Measurements from ENCODE around the gene RALGDS.
"Not testable (repeated sequence)": the region's sequence is repeated elsewhere in the genome, so short reads cannot be mapped to it uniquely, and the experiment has no call there.

RALGDS gene

DNA sequence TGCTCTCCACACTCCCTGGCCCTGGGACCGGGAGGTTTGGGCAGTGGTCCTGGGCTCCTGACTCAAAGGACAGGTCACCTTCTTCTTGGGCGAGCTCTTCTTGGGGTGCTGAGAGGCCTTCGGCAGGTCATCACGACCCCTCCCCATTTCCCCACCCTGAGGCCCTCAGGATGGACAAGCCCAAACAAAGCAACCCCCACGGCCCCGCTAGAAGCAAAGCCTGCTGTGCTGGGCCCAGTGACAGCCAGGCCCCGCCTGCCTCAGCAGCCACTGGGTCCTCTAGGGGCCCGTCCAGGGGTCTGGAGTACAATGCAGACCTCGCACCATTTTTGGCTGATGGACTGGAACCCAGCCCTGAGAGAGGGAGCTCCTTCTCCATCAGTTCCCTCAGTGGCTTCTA is 37.4 kb downstream of the RALGDS start:
- DNase-seq = not testable (repeated sequence)

DNA sequence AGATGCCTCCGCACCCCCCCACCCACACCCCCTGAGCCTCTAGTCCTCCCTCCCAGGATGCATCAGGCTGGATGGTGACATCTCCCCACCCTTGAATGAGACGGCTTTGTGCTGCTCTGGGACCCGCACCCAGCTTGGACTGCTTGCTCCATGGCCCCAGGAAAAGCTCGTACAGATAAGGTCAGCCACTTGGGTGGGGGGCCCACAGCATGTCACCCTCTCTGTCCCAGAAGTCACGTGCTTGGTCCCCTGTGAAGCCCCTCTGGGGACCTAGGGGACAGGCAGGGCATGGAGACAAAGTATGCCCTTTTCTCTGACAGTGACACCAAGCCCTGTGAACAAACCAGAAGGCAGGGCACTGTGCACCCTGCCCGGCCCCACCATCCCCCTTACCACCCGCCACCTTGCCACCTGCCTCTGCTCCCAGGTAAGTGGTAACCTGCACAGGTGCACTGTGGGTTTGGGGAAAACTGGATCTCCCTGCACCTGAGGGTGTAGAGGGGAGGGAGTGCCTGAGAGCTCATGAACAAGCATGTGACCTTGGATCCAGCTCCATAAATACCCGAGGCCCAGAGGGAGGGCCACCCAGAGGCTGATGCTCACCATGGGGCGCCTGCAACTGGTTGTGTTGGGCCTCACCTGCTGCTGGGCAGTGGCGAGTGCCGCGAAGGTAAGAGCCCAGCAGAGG is 38.9 kb downstream of the RALGDS start:
- not testable (repeated sequence) for DNase-seq

DNA sequence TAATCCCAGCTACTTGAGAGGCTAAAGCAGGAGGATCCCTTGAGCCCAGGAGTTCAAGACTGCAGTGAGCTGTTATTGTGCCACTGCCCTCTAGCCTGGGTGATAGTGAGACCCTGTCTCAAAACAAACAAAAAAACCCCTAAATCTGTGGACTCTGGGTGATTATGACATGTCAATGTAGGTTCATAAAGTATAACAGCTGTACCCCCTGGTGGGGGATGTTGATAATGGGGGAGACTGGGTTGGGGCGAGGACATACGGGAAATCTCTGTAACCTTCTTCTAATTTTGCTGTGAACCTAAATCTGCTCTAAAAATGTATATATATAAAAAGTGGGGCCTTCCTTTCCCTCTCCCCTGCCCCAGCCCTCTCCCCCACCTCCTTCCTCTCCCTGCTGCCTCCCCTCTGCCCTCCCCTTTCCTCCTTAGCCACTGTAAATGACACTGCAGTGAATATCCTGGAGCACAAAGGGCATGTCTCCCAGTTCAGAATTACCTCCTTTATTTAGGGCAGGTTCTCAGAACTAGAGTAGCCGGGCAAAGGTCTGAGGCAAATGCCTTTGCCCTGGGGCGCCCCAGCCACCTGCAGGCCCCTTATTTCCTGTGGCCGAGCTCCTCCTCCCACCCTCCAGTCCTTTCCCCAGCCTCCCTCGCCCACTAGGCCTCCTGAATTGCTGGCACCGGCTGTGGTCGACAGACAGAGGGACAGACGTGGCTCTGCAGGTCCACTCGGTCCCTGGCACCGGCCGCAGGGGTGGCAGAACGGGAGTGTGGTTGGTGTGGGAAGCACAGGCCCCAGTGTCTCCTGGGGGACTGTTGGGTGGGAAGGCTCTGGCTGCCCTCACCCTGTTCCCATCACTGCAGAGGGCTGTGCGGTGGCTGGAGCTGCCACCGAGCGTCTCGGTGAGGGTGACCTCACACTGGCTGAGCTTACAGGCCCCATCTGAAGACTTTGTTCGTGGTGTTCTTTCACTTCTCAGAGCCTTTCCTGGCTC is 40.0 kb downstream of the RALGDS start:
- DNase-seq = not testable (repeated sequence)

DNA sequence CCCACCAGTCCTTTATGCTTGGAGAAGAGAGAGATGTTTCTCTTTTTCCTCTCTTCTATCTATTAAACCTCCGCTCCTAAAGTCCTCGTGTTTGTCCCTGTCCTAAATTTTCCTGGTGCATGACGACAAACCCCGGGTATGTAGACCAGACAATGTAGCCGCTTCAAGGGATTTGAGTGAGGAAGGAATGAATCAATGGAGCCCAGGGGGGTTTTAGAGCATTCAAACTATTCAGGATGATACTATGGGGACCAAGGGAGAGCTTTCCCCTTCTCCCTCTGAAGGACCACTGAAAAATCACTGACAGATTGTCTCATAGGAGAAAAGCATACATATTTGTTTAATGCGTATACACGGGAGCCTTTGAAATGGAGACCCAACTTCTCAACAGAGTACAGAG is 40.9 kb downstream of the RALGDS start:
- no peak for DNase-seq

DNA sequence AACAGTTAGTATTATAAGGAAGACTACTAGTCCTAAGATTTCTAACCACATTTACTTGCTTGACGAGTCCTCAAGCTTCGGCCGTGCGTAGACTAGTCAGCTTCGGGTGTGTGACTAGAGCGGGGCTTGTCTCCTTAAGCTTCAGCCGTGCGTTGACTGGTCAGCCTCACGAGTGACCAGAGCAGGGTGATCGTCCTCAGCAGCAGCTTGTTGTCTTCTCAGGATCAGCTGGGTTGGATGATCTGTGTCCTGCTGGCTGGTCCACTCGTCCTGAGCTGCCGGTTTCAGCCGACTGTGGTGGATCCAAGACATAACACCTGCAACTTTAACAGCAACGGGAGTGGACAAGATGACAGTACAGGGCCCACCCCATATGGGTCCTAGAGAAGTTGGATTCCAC is 42.6 kb downstream of the RALGDS start:
- no peak for DNase-seq

DNA sequence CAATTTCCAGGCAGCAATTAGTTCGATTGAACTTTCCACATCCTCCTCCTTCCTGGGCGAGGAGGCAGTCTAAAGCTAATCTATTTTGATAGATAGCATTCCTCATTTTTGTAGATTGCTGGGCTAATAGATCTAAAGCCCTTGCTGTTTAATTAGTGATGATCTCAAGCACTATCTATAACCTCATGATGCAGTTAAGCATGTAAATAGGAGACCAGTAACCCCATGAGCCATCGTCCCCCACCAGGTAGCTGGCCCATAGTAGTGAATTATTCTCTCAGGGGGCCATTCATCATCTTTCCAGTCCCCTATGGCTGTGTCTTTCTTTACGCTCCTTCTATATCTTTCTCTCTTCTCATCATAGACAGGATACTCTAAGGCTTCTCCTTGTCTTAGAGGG is 44.3 kb downstream of the RALGDS start:
- DNase-seq = no peak

DNA sequence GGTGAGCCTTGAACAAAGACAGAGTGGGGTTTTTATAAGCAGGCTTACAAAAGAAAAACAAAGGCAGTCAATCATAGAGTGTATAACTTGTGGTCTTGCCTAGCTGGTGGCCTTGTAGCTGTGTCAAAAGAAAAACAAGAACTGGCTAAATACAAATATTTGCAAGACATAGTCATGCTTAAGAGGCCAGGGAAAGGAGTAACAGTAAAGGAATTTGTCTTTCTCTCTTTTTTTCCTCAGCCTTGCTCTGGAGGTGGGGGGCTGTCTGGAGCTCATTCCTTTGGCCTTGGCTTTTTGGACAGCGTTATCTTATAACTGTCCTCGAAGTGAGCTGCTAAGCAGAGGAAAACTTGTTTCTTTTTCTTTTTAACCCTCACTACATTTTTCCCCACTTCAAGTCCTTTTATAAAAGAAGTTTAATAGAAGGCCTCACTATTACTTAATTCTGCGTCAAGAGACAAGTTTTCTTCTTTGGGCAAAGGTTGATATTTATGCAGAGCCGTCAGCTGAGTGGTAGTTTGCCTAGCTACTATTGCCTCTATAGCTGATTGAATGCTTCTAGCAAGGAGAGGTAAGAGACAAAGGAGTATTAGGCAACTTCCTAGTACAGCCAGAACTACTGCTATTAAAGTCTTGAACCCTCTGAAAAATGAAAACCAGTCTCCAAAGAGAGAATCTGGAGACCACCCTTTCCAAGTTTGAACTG is 45.0 kb downstream of the RALGDS start:
- DNase-seq = no peak

DNA sequence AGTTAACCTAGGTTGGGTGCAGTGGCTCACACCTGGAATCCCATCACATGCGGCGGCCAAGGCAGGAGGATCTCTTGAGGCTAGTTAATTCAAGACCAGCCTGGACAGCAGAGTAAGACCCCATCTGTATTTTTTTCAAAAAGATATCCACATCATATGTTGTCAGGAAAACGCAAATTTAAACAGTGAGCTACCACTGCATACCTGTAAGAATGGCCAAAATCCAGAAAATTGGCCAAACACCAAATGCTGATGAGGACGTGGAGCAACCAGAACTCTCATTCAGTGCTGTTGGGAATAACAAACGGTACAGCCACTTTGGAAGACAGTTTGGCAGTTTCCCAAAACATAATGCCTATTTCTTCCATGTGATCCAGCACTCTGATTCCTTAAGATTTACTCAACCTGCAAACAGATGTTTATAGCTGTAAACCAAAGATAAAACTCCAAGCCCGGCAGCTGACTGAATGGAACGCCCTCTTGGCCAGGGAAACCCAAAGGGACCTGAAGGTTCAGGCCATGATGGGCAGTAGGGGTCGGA is 46.9 kb downstream of the RALGDS start:
- no peak for DNase-seq

DNA sequence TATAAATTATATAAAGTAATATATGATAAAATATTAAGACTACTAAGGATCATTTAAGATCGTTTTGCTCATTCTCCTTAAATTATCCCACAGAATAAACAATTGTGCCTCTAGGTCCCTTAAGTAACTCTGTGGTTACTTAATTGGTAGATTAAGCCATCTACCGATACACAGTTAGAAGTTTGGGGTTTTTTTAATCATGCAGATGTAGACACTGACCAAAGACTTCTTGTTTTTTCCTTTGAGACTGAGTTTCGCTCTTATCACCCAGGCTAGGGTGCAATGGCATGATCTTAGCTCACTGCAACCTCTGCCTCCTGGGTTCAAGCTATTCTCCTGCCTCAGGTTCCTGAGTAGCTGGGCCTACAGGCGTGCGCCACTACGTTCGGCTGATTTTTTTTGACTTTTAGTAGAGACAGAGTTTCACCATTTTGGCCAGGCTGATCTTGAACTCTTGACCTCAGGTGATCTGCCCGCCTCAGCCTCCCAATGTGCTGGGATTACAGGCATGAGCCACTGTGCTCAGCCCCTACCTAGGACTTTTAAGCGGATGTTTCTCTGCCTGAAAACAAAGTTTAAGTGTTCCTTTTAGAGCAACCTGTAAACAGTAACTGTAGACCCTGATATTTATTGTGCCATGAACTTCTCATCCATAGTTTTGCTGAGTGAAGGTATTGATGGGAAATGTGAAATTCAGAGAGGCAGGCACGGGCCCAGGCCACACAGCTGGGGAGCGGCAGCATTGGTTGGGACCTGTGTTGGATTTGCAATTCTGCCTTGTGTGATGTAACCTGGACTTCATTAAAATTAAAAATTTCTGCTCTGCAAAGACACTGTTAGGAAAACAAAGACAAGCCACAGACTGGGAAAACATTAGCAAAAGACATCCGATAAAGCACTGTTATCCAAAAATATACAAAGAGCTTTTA is 47.7 kb downstream of the RALGDS start:
- DNase-seq = no peak

DNA sequence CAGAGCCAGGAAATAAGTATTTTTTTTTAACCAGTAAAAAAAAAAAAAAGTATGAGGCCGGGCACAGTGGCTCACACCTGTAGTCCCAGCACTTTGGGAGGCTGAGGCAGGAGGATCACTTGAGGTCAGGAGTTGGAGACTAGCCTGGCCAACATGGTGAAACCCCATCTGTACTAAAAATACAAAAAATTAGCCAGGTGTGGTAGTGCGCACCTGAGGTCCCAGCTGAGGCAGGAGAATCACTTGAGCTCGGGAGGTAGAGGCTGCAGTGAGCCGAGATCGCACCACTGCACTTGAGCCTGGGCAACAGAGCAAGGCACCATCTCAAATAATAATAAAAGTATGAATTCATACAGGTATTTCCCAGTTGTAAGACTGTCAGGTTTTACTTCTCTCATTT is 48.8 kb downstream of the RALGDS start:
- DNase-seq = not testable (repeated sequence)

DNA sequence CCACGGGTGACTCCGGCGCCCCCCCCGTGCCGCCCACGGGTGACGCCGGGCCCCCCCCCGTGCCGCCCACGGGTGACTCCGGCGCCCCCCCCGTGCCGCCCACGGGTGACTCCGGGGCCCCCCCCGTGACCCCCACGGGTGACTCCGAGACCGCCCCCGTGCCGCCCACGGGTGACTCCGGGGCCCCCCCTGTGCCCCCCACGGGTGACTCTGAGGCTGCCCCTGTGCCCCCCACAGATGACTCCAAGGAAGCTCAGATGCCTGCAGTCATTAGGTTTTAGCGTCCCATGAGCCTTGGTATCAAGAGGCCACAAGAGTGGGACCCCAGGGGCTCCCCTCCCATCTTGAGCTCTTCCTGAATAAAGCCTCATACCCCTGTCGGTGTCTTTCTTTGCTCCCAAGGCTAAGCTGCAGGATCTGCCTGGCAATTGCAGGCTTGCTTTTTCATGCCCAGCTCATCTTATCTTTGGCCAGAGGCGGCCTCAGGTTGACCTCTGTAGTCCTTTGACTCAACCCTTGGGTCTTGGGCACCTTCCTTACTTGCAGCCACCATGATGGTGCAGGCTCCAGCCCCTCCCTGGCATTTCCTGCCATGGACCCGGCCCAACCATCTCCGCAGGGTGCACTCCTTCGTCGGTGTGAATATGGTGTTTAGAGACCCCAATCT is 49.4 kb downstream of the RALGDS start:
- DNase-seq = no peak

DNA sequence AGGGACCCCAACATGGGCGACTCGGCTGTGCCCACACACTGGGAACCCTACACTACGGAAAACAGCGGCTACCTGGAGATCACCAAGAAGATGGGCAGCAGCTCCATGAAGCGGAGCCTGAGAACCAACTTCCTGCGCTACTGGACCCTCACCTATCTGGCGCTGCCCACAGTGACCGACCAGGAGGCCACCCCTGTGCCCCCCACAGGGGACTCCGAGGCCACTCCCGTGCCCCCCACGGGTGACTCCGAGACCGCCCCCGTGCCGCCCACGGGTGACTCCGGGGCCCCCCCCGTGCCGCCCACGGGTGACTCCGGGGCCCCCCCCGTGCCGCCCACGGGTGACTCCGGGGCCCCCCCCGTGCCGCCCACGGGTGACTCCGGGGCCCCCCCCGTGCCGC is 50.1 kb downstream of the RALGDS start:
- not testable (repeated sequence) for DNase-seq

DNA sequence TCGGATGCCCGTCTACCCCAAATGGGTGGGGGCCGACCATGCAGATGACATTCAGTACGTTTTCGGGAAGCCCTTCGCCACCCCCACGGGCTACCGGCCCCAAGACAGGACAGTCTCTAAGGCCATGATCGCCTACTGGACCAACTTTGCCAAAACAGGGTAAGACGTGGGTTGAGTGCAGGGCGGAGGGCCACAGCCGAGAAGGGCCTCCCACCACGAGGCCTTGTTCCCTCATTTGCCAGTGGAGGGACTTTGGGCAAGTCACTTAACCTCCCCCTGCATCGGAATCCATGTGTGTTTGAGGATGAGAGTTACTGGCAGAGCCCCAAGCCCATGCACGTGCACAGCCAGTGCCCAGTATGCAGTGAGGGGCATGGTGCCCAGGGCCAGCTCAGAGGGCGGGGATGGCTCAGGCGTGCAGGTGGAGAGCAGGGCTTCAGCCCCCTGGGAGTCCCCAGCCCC is 50.5 kb downstream of the RALGDS start:
- not testable (repeated sequence) for DNase-seq

DNA sequence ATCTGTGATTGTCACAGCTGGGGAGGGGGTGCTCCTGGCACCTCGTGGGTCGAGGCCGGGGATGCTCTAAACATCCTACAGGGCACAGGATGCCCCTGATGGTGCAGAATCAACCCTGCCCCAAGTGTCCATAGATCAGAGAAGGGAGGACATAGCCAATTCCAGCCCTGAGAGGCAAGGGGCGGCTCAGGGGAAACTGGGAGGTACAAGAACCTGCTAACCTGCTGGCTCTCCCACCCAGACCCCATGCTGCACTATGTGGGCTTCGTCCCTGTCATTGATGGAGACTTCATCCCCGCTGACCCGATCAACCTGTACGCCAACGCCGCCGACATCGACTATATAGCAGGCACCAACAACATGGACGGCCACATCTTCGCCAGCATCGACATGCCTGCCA is 52.6 kb downstream of the RALGDS start:
- not testable (repeated sequence) for DNase-seq

DNA sequence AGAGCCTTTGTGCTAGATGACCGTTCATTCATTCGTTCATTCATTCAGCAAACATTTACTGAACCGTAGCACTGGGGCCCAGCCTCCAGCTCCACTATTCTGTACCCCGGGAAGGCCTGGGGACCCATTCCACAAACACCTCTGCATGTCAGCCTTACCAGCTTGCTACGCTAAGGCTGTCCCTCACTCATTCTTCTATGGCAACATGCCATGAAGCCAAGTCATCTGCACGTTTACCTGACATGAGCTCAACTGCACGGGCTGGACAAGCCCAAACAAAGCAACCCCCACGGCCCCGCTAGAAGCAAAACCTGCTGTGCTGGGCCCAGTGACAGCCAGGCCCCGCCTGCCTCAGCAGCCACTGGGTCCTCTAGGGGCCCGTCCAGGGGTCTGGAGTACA is 53.2 kb downstream of the RALGDS start:
- no peak for DNase-seq

DNA sequence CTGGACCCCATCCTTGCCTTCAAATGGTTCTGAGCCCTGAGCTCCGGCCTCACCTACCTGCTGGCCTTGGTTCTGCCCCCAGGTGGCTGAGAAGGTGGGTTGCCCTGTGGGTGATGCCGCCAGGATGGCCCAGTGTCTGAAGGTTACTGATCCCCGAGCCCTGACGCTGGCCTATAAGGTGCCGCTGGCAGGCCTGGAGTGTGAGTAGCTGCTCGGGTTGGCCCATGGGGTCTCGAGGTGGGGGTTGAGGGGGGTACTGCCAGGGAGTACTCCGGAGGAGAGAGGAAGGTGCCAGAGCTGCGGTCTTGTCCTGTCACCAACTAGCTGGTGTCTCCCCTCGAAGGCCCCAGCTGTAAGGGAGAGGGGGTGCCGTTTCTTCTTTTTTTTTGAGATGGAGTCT is 54.0 kb downstream of the RALGDS start:
- DNase-seq = no peak

DNA sequence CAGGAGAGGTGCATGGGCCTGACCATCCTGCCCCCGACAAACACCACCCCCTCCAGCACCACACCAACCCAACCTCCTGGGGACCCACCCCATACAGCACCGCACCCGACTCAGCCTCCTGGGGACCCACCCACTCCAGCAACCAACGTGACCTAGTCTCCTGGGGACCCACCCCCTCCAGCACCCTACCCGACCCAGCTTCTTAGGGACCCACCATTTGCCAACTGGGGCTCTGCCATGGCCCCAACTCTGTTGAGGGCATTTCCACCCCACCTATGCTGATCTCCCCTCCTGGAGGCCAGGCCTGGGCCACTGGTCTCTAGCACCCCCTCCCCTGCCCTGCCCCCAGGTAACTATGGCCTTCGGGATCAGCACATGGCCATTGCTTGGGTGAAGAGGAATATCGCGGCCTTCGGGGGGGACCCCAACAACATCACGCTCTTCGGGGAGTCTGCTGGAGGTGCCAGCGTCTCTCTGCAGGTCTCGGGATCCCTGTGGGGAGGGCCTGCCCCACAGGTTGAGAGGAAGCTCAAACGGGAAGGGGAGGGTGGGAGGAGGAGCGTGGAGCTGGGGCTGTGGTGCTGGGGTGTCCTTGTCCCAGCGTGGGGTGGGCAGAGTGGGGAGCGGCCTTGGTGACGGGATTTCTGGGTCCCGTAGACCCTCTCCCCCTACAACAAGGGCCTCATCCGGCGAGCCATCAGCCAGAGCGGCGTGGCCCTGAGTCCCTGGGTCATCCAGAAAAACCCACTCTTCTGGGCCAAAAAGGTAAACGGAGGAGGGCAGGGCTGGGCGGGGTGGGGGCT is 54.7 kb downstream of the RALGDS start:
- DNase-seq = no peak

DNA sequence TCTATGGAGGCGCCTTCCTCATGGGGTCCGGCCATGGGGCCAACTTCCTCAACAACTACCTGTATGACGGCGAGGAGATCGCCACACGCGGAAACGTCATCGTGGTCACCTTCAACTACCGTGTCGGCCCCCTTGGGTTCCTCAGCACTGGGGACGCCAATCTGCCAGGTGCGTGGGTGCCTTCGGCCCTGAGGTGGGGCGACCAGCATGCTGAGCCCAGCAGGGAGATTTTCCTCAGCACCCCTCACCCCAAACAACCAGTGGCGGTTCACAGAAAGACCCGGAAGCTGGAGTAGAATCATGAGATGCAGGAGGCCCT is 56.0 kb downstream of the RALGDS start:
- no peak for DNase-seq

DNA sequence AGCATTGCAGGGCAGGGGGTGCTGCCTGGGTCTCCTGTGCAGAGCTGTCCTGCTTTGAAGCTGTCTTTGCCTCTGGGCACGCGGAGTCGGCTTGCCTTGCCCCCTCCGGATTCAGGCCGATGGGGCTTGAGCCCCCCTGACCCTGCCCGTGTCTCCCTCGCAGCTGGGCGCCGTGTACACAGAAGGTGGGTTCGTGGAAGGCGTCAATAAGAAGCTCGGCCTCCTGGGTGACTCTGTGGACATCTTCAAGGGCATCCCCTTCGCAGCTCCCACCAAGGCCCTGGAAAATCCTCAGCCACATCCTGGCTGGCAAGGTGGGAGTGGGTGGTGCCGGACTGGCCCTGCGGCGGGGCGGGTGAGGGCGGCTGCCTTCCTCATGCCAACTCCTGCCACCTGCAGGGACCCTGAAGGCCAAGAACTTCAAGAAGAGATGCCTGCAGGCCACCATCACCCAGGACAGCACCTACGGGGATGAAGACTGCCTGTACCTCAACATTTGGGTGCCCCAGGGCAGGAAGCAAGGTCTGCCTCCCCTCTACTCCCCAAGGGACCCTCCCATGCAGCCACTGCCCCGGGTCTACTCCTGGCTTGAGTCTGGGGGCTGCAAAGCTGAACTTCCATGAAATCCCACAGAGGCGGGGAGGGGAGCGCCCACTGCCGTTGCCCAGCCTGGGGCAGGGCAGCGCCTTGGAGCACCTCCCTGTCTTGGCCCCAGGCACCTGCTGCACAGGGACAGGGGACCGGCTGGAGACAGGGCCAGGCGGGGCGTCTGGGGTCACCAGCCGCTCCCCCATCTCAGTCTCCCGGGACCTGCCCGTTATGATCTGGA is 56.6 kb downstream of the RALGDS start:
- DNase-seq = no peak
